HepG2 (cell line): ENCODE data around the gene HIBADH. TPM values are rescaled to one million over a fixed set of nuclear protein-coding genes. Genes with fewer than 3 reads are reported as not detected.

Source experiments
- ATAC-seq: fragments of 200-7000 bp; cut with Tn5 transposase; 3 replicates; pipeline ENCODE4 v1.9.1; 2020; ENCODE audit warnings: mild to moderate bottlenecking, moderate library complexity
- BruUV-seq: library from RNA; stranded (reverse); fragments of 400-500 nt; replicated peaks from 2 replicates; lab custom pipeline; 2021; lab: Mats Ljungman, UMichigan
- CTCF ChIA-PET: fragments of 300-600 bp; formaldehyde crosslinking; extraction: SDS; loops from one replicate; lab custom pipeline; 2021; ENCODE audit warnings: low total read pairs, inconsistent platforms, low intra/inter-chr PET ratio; lab: Yijun Ruan, JAX
- POLR2A ChIA-PET: fragments of 350-600 bp; sonication (Branson Sonifier 250); formaldehyde crosslinking; loops from one replicate; lab custom pipeline; 2020; ENCODE audit warnings: antibody characterized with exemption, inconsistent platforms; lab: Yijun Ruan, JAX
- DNase-seq: peaks from one replicate; pipeline ENCODE4 v3.0.0-alpha.2; 2015; ENCODE audit warnings: low spot score
- FAIRE-seq: peaks from 3 replicates; lab custom pipeline; 2011; peaks lifted over from hg19 to GRCh38; lab: Jason Lieb, UNC
- H2AFZ ChIP-seq: one replicate; pipeline ENCODE4 v1.6.1; 2011; ENCODE audit warnings: low read length, inconsistent platforms
- H3K27ac ChIP-seq: fragments of 300-600 bp; 3 replicates; pipeline ENCODE4 v1.8.0; 2011; ENCODE audit warnings: mixed run types, mild to moderate bottlenecking, mixed read lengths, low read length, inconsistent platforms; ENCODE audit not compliant: insufficient read depth; ENCODE audit errors: extremely low read length
- H3K27me3 ChIP-seq, 2 experiments: fragments of 200-600 bp in 1 of 2; 2 replicates in 1 of 2; 3 replicates in 1 of 2; pipeline versions ENCODE4 v1.6.0 to v1.8.0; 2011; ENCODE audit warnings: low read length in 2 of 2, mild to moderate bottlenecking in 2 of 2, moderate library complexity in 2 of 2, inconsistent platforms in 1 of 2; ENCODE audit not compliant: insufficient read depth in 2 of 2, control insufficient read depth in 1 of 2
- H3K36me3 ChIP-seq, 2 experiments: fragments of 200-600 bp in 1 of 2; replicated peaks in 1 of 2; 2 replicates in 1 of 2; 3 replicates in 1 of 2; pipeline versions ENCODE4 v1.5.1 to v1.8.0; 2011; ENCODE audit warnings: low read length in 2 of 2, inconsistent platforms in 1 of 2; ENCODE audit not compliant: insufficient read depth in 2 of 2, control insufficient read depth in 1 of 2
- H3K4me1 ChIP-seq: 2 replicates; pipeline ENCODE4 v1.5.1; 2012; ENCODE audit warnings: low read length, inconsistent platforms; ENCODE audit not compliant: insufficient read depth
- H3K4me2 ChIP-seq: 2 replicates; pipeline ENCODE4 v1.6.0; 2011; ENCODE audit warnings: low read depth, low read length, inconsistent platforms
- H3K4me3 ChIP-seq, 3 experiments: fragments of 200-600 bp in 1 of 3; sonication (generic), shearing (Covaris generic) in 1 of 3; replicated peaks in 1 of 3; 2 replicates each; pipeline ENCODE4 v1.5.1; 2011 to 2016; ENCODE audit warnings: low read length in 3 of 3, inconsistent platforms in 2 of 3, low read depth in 2 of 3, mild to moderate bottlenecking in 2 of 3, control low read depth in 1 of 3, mixed read lengths in 1 of 3; ENCODE audit not compliant: insufficient read depth in 1 of 3
- H3K79me2 ChIP-seq: one replicate; pipeline ENCODE4 v1.6.1; 2011; ENCODE audit warnings: low read length, inconsistent platforms; ENCODE audit not compliant: insufficient read depth
- H3K9ac ChIP-seq: 2 replicates; pipeline ENCODE4 v1.6.0; 2011; ENCODE audit warnings: mild to moderate bottlenecking, low read depth, low read length, inconsistent platforms; ENCODE audit not compliant: insufficient read depth
- H3K9me3 ChIP-seq: 2 replicates; pipeline ENCODE4 v1.5.1; 2012; ENCODE audit warnings: mild to moderate bottlenecking, low read length
- H4K20me1 ChIP-seq: 2 replicates; pipeline ENCODE4 v1.6.0; 2011; ENCODE audit warnings: inconsistent platforms, mild to moderate bottlenecking, low read length, moderate library complexity; ENCODE audit not compliant: insufficient read depth
- ELF3 ChIP-seq: IDR thresholded peaks from 2 replicates; pipeline ENCODE4 v1.6.1; 2016; ENCODE audit warnings: missing genetic modification reagents, missing compliant biosample characterization
- FOXK1 ChIP-seq: sonication (generic); formaldehyde crosslinking; IDR thresholded peaks from 2 replicates; pipeline ENCODE4 v1.4.0; 2020; ENCODE audit warnings: low read depth, missing genetic modification reagents, borderline replicate concordance
- GTF2F1 ChIP-seq: fragments of 150-350 bp; IDR thresholded peaks from 2 replicates; pipeline ENCODE4 v1.6.1; 2014; ENCODE audit warnings: low read length
- HDAC2 ChIP-seq: sonication (generic); formaldehyde crosslinking; IDR thresholded peaks from 2 replicates; pipeline ENCODE4 v1.4.0; 2020; ENCODE audit warnings: missing genetic modification reagents
- KDM5B ChIP-seq: sonication (generic); formaldehyde crosslinking; IDR thresholded peaks from 2 replicates; pipeline ENCODE4 v1.4.0; 2020; ENCODE audit warnings: missing genetic modification reagents, mild to moderate bottlenecking, borderline replicate concordance
- NCOA2 ChIP-seq: sonication (generic); formaldehyde crosslinking; IDR thresholded peaks from 2 replicates; pipeline ENCODE4 v1.8.0; 2022; ENCODE audit warnings: inconsistent platforms
- PAWR ChIP-seq: sonication (generic); formaldehyde crosslinking; IDR thresholded peaks from 2 replicates; pipeline ENCODE4 v1.4.0; 2020; ENCODE audit warnings: missing genetic modification reagents, mild to moderate bottlenecking, borderline replicate concordance
- PHF8 ChIP-seq: sonication (generic); formaldehyde crosslinking; IDR thresholded peaks from 2 replicates; pipeline ENCODE4 v1.5.0; 2020; ENCODE audit warnings: missing genetic modification reagents
- TBX3 ChIP-seq: fragments of 450-650 bp; IDR thresholded peaks from 2 replicates; pipeline ENCODE4 v1.6.1; 2017; ENCODE audit warnings: antibody characterized with exemption, mild to moderate bottlenecking, inconsistent platforms, borderline replicate concordance
- ZFX ChIP-seq: sonication (generic); formaldehyde crosslinking; IDR thresholded peaks from 2 replicates; pipeline ENCODE4 v1.4.0; 2020; ENCODE audit warnings: mild to moderate bottlenecking, low read depth, missing genetic modification reagents, moderate library complexity
- ZNF549 ChIP-seq: sonication (generic); formaldehyde crosslinking; IDR thresholded peaks from 2 replicates; pipeline ENCODE4 v1.5.0; 2020; ENCODE audit warnings: missing genetic modification reagents
- ZNF558 ChIP-seq: sonication (generic); formaldehyde crosslinking; IDR thresholded peaks from 2 replicates; pipeline ENCODE4 v1.9.0; 2022; ENCODE audit warnings: mild to moderate bottlenecking, missing genetic modification reagents, borderline replicate concordance
- ZNF891 ChIP-seq: sonication (generic); formaldehyde crosslinking; IDR thresholded peaks from 2 replicates; pipeline ENCODE4 v1.5.0; 2020; ENCODE audit warnings: mild to moderate bottlenecking, missing genetic modification reagents
- ZZZ3 ChIP-seq: sonication (generic); formaldehyde crosslinking; IDR thresholded peaks from 2 replicates; pipeline ENCODE4 v1.4.0; 2020; ENCODE audit warnings: missing genetic modification reagents, mild to moderate bottlenecking, borderline replicate concordance
- WGBS: methylation state at CpG from one replicate; pipeline ENCODE4 v1.1.6; 2017; ENCODE audit warnings: low lambda C conversion rate; 5-methylcytosine and 5-hydroxymethylcytosine counted together
- in situ Hi-C: cut with HindIII; loops from 2 replicates; pipeline ENCODE4 v1.10.0; 2017; ENCODE audit warnings: low pct_unique_long_range_greater_than_20kb; ENCODE audit not compliant: extremely low pct_ligation_motif_present
- intact Hi-C: fragments of 100-400 bp; cut with micrococcal nuclease; formaldehyde crosslinking; loops from one replicate; pipeline ENCODE4 v1.10.0; 2022; ENCODE audit not compliant: unreplicated experiment
- polyA plus RNA-seq, 8 experiments: library from polyadenylated mRNA; depleted of rRNA in 3 of 8; stranded (reverse) in 7 of 8; unstranded in 1 of 8; fragments of >200 nt; fragmentation: Illumina TruSeq in 4 of 8; extraction: Trizol in 4 of 8; gene quantifications; 2 replicates each; pipeline versions ENCODE4 v1.2.1 to v1.2.3, GENCODE V29; 2011 to 2016; ENCODE audit warnings: low read depth in 4 of 8, missing spikeins in 1 of 8, mixed read lengths in 1 of 8; ENCODE audit not compliant: insufficient read depth in 1 of 8
- total RNA-seq, 5 experiments: library from RNA; depleted of rRNA; stranded (reverse); fragments of >200 nt; fragmentation: Illumina TruSeq; extraction: Trizol; gene quantifications; 2 replicates each; pipeline ENCODE4 v1.2.3, GENCODE V29; 2016; ENCODE audit warnings: low read depth in 1 of 5
- TF ChIP-seq, protein P1 (sequence below): IDR thresholded peaks from 2 replicates; pipeline ENCODE4 v1.4.0; 2020; ENCODE audit warnings: mild to moderate bottlenecking, missing genetic modification reagents
- TF ChIP-seq, protein P2 (sequence below): sonication (generic); formaldehyde crosslinking; IDR thresholded peaks from 2 replicates; pipeline ENCODE4 v1.8.1; 2023; ENCODE audit warnings: mild to moderate bottlenecking, missing genetic modification reagents, borderline replicate concordance
- TF ChIP-seq, protein P3 (sequence below): sonication (generic); formaldehyde crosslinking; IDR thresholded peaks from 2 replicates; pipeline ENCODE4 v1.5.0; 2020; ENCODE audit warnings: mild to moderate bottlenecking, missing genetic modification reagents

Gene HIBADH
- total and polyA plus RNA-seq, 2 of the 13 experiments (the other 11 are each of a cell fraction or from before 2014, with no cell fraction given): 49.9 to 59.5 TPM

DNA sequence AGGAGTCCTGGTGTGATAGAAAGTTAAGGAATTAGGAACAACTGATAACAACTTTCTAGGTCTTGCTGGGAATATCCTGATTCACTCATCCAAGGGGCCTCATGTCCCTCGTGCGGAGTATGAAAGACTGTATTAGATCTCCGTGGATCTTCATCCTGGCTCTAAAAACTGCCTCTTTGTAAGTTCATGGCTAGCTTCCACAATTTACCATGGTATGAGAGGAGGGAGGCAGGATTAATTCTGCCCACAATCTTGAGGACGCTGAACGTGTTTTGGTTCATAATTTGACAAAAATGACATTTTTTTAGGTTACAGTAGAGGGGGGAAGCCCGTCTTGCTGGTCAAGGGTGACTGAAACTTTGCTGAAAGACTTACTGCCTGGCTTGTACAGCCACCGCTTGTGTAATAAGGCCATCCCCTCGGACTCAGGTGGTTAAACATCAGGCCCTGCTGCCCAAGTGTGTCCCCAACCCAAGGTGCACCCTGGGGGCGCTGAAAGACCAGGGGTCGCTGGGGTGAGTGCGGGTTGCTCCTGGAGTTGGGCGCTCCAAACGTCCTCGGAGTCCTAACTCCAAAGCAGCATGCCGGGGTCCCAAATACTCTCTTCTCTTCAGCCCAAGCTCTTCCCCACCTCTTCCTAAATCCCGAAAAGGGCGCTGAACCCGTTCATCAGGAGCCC is 733 bp downstream of the HIBADH start:
- ATAC-seq (peak; percentile 55), DNase-seq (peak; percentile 49), FAIRE-seq (peak; percentile 49)
- Histone ChIP-seq H3K79me2 (peaks cover 24% of the 10 kb centered on the region), H3K4me3 (peak overlapping the region; percentile 83 to 100 (median 87)), H3K27ac (peak overlapping the region; percentile 91), H3K4me1 (peaks cover 38% of the 10 kb centered on the region), H3K4me2 (peak overlapping the region; percentile 81), H2AFZ (no peak overlapping the region), H4K20me1 (no peaks in the 10 kb centered on the region), H3K36me3 (no peaks in the 10 kb centered on the region; a peak in 1 of 5 replicates), H3K9me3 (no peaks in the 10 kb centered on the region), H3K9ac (peak overlapping the region; percentile 91), H3K27me3 (no peaks in the 10 kb centered on the region; a peak in 1 of 5 replicates)
- 0% methylated on average over 9 of the region's 18 CpGs for WGBS
- TSS peak; percentile 60 for BruUV-seq
- CTCF ChIA-PET: interaction anchor here (1.1 kb wide), 1 partner anchor 122 kb away, joined by 4 read pairs; no protein-coding TSS in a partner anchor
- in situ Hi-C loops (no loop called here), intact Hi-C loops (no loop called here)
- POLR2A ChIA-PET: interaction anchor here (1.0 to 3.2 kb wide), 14 partner anchors 7 to 83 kb away, joined by 3 to 58 read pairs (median 8); partner anchors contain the start of gene TAX1BP1
- TF ChIP-seq, protein P1, sequence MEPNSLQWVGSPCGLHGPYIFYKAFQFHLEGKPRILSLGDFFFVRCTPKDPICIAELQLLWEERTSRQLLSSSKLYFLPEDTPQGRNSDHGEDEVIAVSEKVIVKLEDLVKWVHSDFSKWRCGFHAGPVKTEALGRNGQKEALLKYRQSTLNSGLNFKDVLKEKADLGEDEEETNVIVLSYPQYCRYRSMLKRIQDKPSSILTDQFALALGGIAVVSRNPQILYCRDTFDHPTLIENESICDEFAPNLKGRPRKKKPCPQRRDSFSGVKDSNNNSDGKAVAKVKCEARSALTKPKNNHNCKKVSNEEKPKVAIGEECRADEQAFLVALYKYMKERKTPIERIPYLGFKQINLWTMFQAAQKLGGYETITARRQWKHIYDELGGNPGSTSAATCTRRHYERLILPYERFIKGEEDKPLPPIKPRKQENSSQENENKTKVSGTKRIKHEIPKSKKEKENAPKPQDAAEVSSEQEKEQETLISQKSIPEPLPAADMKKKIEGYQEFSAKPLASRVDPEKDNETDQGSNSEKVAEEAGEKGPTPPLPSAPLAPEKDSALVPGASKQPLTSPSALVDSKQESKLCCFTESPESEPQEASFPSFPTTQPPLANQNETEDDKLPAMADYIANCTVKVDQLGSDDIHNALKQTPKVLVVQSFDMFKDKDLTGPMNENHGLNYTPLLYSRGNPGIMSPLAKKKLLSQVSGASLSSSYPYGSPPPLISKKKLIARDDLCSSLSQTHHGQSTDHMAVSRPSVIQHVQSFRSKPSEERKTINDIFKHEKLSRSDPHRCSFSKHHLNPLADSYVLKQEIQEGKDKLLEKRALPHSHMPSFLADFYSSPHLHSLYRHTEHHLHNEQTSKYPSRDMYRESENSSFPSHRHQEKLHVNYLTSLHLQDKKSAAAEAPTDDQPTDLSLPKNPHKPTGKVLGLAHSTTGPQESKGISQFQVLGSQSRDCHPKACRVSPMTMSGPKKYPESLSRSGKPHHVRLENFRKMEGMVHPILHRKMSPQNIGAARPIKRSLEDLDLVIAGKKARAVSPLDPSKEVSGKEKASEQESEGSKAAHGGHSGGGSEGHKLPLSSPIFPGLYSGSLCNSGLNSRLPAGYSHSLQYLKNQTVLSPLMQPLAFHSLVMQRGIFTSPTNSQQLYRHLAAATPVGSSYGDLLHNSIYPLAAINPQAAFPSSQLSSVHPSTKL (CRISPR knock-in tag): peak; percentile 33; the same call in 1 of the 2 replicates
- TF ChIP-seq ZFX: peak; percentile 46; the same call in 1 of the 2 replicates
- 0 out of 2 replicates have a peak, but pooled peaks have one; percentile 4 for TF ChIP-seq PHF8
- TF ChIP-seq GTF2F1: no peak
- TF ChIP-seq, protein P2, sequence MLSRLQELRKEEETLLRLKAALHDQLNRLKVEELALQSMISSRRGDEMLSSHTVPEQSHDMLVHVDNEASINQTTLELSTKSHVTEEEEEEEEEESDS (CRISPR knock-in tag): 0 out of 2 replicates have a peak, but pooled peaks have one; percentile 66
- TF ChIP-seq, protein P3, sequence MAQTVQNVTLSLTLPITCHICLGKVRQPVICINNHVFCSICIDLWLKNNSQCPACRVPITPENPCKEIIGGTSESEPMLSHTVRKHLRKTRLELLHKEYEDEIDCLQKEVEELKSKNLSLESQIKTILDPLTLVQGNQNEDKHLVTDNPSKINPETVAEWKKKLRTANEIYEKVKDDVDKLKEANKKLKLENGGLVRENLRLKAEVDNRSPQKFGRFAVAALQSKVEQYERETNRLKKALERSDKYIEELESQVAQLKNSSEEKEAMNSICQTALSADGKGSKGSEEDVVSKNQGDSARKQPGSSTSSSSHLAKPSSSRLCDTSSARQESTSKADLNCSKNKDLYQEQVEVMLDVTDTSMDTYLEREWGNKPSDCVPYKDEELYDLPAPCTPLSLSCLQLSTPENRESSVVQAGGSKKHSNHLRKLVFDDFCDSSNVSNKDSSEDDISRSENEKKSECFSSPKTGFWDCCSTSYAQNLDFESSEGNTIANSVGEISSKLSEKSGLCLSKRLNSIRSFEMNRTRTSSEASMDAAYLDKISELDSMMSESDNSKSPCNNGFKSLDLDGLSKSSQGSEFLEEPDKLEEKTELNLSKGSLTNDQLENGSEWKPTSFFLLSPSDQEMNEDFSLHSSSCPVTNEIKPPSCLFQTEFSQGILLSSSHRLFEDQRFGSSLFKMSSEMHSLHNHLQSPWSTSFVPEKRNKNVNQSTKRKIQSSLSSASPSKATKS (CRISPR knock-in tag): no peak
- TF ChIP-seq PAWR (CRISPR knock-in tag): no peak
- TF ChIP-seq ZNF558 (CRISPR knock-in tag): 0 out of 2 replicates have a peak, but pooled peaks have one; percentile 9
- TF ChIP-seq KDM5B (CRISPR knock-in tag): no peak
- no peak for TF ChIP-seq HDAC2 (CRISPR knock-in tag)
- 0 out of 2 replicates have a peak, but pooled peaks have one; percentile 9 for TF ChIP-seq FOXK1 (CRISPR knock-in tag)
- TF ChIP-seq NCOA2 (CRISPR knock-in tag): peak; percentile 14; the same call in 1 of the 2 replicates
- TF ChIP-seq ZNF549: no peak
- no peak for TF ChIP-seq ZZZ3 (CRISPR knock-in tag)
- TF ChIP-seq ELF3 (CRISPR knock-in tag): 0 out of 2 replicates have a peak, but pooled peaks have one; percentile 6
- TF ChIP-seq ZNF891 (CRISPR knock-in tag): no peak
- TF ChIP-seq TBX3: no peak
